HG03439 (cell line): ENCODE data around the gene ALDOA.
"Not testable (repeated sequence)": the region's sequence is repeated elsewhere in the genome, so short reads cannot be mapped to it uniquely, and the experiment has no call there.

Source experiments
- ATAC-seq: cut with Tn5 transposase; IDR thresholded peaks from one replicate; pipeline ENCODE4 v1.9.1; 2021; ENCODE audit warnings: mild to moderate bottlenecking, moderate library complexity; ENCODE audit not compliant: unreplicated experiment

ALDOA gene

GRCh38 chr16:30114411-30114810 lies 48.9 kb downstream of the ALDOA start:
- no peak for ATAC-seq

- ATAC-seq: not testable (repeated sequence)
Measured at GRCh38 chr16:30114833-30115232, 49.3 kb downstream of the ALDOA start.

- no peak for ATAC-seq
Measured at GRCh38 chr16:30115238-30115637, 49.7 kb downstream of the ALDOA start.

- ATAC-seq: no peak
Measured at GRCh38 chr16:30116291-30117207, 51.0 kb downstream of the ALDOA start.

GRCh38 chr16:30117768-30118167 lies 52.2 kb downstream of the ALDOA start:
- ATAC-seq: no peak

GRCh38 chr16:30119428-30119827 lies 53.9 kb downstream of the ALDOA start:
- no peak for ATAC-seq
